Thyroid gland (tissue), 4 donors: ENCODE results near the gene ZNF79.

Experiments
- CTCF ChIP-seq, 6 experiments: fragments of 200-600 bp in 3 of 6; fragments of 450-650 bp in 3 of 6; sonication (generic) in 3 of 6; IDR thresholded peaks; one replicate each; pipeline ENCODE4 v1.5.1; 2016 to 2019; ENCODE audit warnings: antibody characterized with exemption in 6 of 6, mild to moderate bottlenecking in 2 of 6, inconsistent platforms in 1 of 6, moderate library complexity in 1 of 6
- POLR2A ChIP-seq, 2 donors: fragments of 450-650 bp; IDR thresholded peaks; one replicate each; pipeline ENCODE4 v1.6.1; 2017; ENCODE audit warnings: antibody characterized with exemption in 2 of 2, mild to moderate bottlenecking in 2 of 2, moderate library complexity in 1 of 2

- TF ChIP-seq POLR2A (IDR thresholded peaks at IDR 0.05), result no peak
- TF ChIP-seq CTCF (IDR thresholded peaks at IDR 0.05), result no peak
Observed at GRCh38 chr9:127463911-127464310, 39.7 kb downstream of the ZNF79 start.
